Testis (tissue), 3 donors: ENCODE results near the gene NR2F2. TPM values are rescaled to one million over a fixed set of nuclear protein-coding genes. Genes with fewer than 3 reads are reported as not detected.
A peak's percentile ranks its signal among the peaks of the same experiment; 100 is the strongest.

Source experiments
- DNase-seq: peaks from one replicate; pipeline ENCODE4 v3.0.0-alpha.2; 2019
- H3K27ac ChIP-seq, 2 donors: fragments of 200-600 bp; sonication (generic); one replicate each; pipeline ENCODE4 v1.5.1; 2019
- H3K27me3 ChIP-seq: fragments of 200-600 bp; sonication (generic); one replicate; pipeline ENCODE4 v1.5.1; 2019
- H3K36me3 ChIP-seq: fragments of 200-600 bp; sonication (generic); one replicate; pipeline ENCODE4 v1.5.1; 2017; ENCODE audit warnings: low read depth; ENCODE audit errors: missing control alignments
- H3K4me1 ChIP-seq: fragments of 200-600 bp; sonication (generic); one replicate; pipeline ENCODE4 v1.5.1; 2019
- H3K4me3 ChIP-seq, 2 donors: fragments of 200-600 bp; sonication (generic); one replicate each; pipeline ENCODE4 v1.5.1; 2017 to 2019
- H3K9me3 ChIP-seq: fragments of 200-600 bp; sonication (generic); one replicate; pipeline ENCODE4 v1.5.1; 2017
- POLR2A ChIP-seq: fragments of 450-650 bp; IDR thresholded peaks from one replicate; pipeline ENCODE4 v1.6.1; 2017; ENCODE audit warnings: antibody characterized with exemption, mild to moderate bottlenecking, moderate library complexity
- WGBS, 2 donors: methylation state at CpG; one replicate each; pipeline ENCODE4 v1.1.5; 2018; 5-methylcytosine and 5-hydroxymethylcytosine counted together
- intact Hi-C: fragments of 100-400 bp; cut with DNase I; formaldehyde crosslinking; loops from one replicate; pipeline ENCODE4 v1.15.1; 2023; ENCODE audit warnings: low total_unique reads
- polyA plus RNA-seq: library from polyadenylated mRNA; stranded (reverse); fragments of 350-450 nt; fragmentation: Illumina TruSeq; extraction: RNeasy Lipid Tissue Mini Kit (QIAGEN cat#74804); gene quantifications from one replicate; pipeline ENCODE4 v1.2.3, GENCODE V29; 2014; ENCODE audit warnings: low read depth, low replicate concordance; ENCODE audit not compliant: insufficient read depth
- total RNA-seq, 2 donors: library from RNA; depleted of rRNA; stranded (reverse); fragments of >200 nt; gene quantifications; one replicate each; pipeline ENCODE4 v1.2.3, GENCODE V29; 2016
- TF ChIP-seq, protein P1 (sequence below), 3 experiments: fragments of 450-650 bp in 2 of 3; fragments of 200-600 bp in 1 of 3; sonication (generic) in 1 of 3; IDR thresholded peaks; one replicate each; pipeline ENCODE4 v1.5.1; 2016 to 2019; ENCODE audit warnings: antibody characterized with exemption in 3 of 3, mild to moderate bottlenecking in 2 of 3, moderate library complexity in 1 of 3

The NR2F2 gene
- total and polyA plus RNA-seq, 3 donors from 2014 or later: 31.2 to 42.9 (median 38.2) TPM

DNA sequence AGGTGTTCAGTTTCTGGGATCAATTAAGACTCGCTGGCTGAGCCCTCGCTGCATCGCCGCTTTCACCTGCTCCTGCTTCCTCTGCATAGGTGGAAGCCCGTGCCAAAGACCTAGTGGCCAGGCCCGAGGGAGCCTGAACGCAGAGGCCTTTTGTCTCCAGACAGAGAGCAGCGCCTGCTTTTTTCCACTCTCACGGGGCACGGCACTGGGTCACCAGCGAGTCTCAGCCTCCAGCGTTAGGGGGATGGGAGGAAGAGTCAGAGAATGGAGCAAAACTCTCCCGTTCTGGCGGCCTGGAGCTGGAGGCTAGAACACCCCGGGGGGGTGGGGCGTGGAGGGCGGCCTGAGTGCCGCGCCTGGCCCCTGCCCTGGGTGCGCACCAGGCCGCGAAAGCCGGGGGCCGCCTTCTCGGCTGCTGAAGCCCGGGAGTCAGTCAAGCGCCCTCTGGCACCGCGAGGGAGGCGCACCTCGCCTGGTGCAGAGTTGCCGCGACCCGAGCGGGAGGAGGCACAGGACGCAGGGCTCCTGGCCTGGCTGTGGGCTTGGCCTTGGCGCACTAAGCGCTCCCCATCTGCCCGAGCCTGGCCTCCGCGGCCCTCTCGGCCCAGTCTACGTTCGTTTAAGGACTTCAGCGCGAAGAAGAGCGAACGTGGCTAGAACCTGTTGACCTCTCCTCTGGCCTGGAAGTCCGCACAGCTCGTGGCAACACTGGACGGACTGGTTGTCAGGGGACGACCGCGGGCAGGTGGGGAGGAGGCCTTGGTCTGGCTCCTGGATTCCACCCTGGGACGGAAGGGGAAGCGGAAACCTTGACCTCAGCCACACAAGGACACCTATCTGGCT lies 21.5 kb downstream of the NR2F2 start:
- Histone ChIP-seq H3K27ac (peak overlapping the region; percentile 88 to 97), H3K27me3 (no peaks in the 10 kb centered on the region), H3K9me3 (no peaks in the 10 kb centered on the region), H3K4me3 (peak overlapping the region; percentile 5 to 29), H3K4me1 (peaks cover 37% of the 10 kb centered on the region), H3K36me3 (no peaks in the 10 kb centered on the region)
- TF ChIP-seq, protein P1, sequence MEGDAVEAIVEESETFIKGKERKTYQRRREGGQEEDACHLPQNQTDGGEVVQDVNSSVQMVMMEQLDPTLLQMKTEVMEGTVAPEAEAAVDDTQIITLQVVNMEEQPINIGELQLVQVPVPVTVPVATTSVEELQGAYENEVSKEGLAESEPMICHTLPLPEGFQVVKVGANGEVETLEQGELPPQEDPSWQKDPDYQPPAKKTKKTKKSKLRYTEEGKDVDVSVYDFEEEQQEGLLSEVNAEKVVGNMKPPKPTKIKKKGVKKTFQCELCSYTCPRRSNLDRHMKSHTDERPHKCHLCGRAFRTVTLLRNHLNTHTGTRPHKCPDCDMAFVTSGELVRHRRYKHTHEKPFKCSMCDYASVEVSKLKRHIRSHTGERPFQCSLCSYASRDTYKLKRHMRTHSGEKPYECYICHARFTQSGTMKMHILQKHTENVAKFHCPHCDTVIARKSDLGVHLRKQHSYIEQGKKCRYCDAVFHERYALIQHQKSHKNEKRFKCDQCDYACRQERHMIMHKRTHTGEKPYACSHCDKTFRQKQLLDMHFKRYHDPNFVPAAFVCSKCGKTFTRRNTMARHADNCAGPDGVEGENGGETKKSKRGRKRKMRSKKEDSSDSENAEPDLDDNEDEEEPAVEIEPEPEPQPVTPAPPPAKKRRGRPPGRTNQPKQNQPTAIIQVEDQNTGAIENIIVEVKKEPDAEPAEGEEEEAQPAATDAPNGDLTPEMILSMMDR (IDR thresholded peaks at IDR 0.05): no peak
- TF ChIP-seq POLR2A: no peak
- intact Hi-C loops: no loop called here
- WGBS, 2 donors: 2 to 7% methylated on average over 46 of the region's 56 CpGs
- peak; percentile 52 for DNase-seq

DNA sequence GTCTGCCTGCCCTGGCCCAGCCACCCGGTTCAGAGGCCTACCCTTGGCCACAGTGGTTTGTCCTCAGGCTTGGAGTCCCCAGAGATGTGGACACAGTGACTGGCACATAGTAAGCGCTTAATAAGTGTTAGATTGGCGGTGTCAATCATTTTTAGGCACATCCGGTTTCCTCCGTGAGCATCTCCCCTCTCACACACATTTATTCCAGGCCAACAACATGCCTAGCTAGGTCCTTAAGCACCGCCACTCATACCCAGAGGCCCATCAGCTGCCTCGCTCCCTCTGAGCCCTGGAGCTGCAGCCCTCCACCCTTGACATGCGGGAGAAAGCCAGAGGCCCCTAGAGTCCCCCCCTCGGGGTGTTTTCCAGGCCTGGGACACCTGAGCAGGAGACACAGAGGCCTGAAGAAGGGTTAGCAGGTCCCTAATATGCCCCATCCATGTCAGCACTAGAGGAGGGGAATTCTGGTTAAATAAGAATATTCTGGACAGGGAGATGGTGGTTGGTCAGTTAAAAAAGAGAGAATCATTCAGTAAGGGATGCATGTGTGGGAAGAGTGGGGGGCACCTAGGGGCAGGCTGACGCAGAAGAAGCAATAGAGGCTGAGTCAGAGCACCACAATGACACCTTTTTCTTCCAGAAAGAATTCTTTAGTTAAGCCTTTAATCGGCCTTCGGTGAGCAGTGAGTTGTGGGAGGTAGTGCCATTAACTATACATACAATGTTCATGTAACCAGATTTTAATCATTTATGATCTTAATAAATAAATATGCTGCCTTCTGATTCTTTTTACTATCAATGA lies 22.3 kb downstream of the NR2F2 start:
- H3K36me3 ChIP-seq: no peaks in the 10 kb centered on the region
- no peak overlapping the region for H3K4me3 ChIP-seq
- no peak for DNase-seq
- intact Hi-C loops: no loop called here
- H3K27ac ChIP-seq: peak overlapping the region; percentile 88 to 97
- no peak for TF ChIP-seq POLR2A
- TF ChIP-seq, protein P1 (IDR thresholded peaks at IDR 0.05): no peak
- WGBS, 2 donors: 20 to 41% methylated on average over 12 of the region's 12 CpGs
- no peaks in the 10 kb centered on the region for H3K27me3 ChIP-seq
- no peaks in the 10 kb centered on the region for H3K9me3 ChIP-seq
- H3K4me1 ChIP-seq: peaks cover 34% of the 10 kb centered on the region

DNA sequence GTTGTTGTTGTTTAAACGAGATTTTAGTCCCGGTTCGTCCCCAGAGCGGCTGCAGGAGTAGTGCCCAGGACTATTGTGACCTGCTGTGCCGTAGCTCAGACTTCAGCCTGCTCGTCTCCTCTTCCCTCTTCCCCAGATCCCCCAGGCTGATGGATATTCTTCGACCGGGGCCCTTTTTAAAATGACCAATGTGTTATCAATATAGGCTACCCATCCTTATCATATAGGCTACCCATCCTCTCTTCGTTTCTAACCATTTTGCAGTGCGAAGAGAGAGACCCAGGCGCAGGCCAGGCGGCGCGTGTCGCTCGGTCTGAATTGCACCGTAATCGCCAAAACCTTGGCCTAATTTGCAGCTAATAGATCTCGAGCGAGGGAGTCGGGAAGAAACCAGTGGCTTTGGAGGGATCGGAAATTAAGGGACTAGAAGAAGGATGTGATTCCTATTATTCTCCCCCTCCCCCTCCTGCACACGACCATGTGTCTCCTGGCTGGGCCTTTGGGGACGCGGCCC lies 23.0 kb downstream of the NR2F2 start:
- Histone ChIP-seq H3K27ac (peak overlapping the region; percentile 88 to 97), H3K9me3 (no peaks in the 10 kb centered on the region), H3K4me1 (peaks cover 28% of the 10 kb centered on the region), H3K4me3 (peak overlapping the region; percentile 39 to 66), H3K27me3 (no peaks in the 10 kb centered on the region), H3K36me3 (no peaks in the 10 kb centered on the region)
- WGBS, 2 donors: 15 to 22% methylated on average over 24 to 25 of the region's 25 CpGs
- intact Hi-C loops: no loop called here
- no peak for DNase-seq
- no peak for TF ChIP-seq POLR2A
- TF ChIP-seq, protein P1 (IDR thresholded peaks at IDR 0.05): no peak

- peak overlapping the region; percentile 39 to 66 for H3K4me3 ChIP-seq
Measured at GRCh38 chr15:96353930-96354730, 23.6 kb downstream of the NR2F2 start.

More at GRCh38 chr15:96353930-96354730, 23.6 kb downstream of the NR2F2 start:
- no peaks in the 10 kb centered on the region for H3K27me3 ChIP-seq
- H3K9me3 ChIP-seq: no peaks in the 10 kb centered on the region
- peak; percentile 54 for DNase-seq
- intact Hi-C loops: no loop called here
- WGBS, 2 donors: 0 to 4% methylated on average over 11 to 46 of the region's 67 CpGs
- H3K27ac ChIP-seq: peak overlapping the region; percentile 88 to 97
- peaks cover 34% of the 10 kb centered on the region for H3K4me1 ChIP-seq
- TF ChIP-seq, protein P1 (IDR thresholded peaks at IDR 0.05): peak; percentile 26 to 56 (median 44)
- TF ChIP-seq POLR2A: no peak
- no peaks in the 10 kb centered on the region for H3K36me3 ChIP-seq
